HepG2 (cell line): ENCODE results near the gene WFDC11. TPM values are rescaled to one million over a fixed set of nuclear protein-coding genes. Genes with fewer than 3 reads are reported as not detected.

Experiments
- ATAC-seq: fragments of 200-7000 bp; cut with Tn5 transposase; 3 replicates; pipeline ENCODE4 v1.9.1; 2020; ENCODE audit warnings: mild to moderate bottlenecking, moderate library complexity
- BruUV-seq: library from RNA; stranded (reverse); fragments of 400-500 nt; replicated peaks from 2 replicates; lab custom pipeline; 2021; lab: Mats Ljungman, UMichigan
- CTCF ChIA-PET: fragments of 300-600 bp; formaldehyde crosslinking; extraction: SDS; loops from one replicate; lab custom pipeline; 2021; ENCODE audit warnings: low total read pairs, inconsistent platforms, low intra/inter-chr PET ratio; lab: Yijun Ruan, JAX
- POLR2A ChIA-PET: fragments of 350-600 bp; sonication (Branson Sonifier 250); formaldehyde crosslinking; loops from one replicate; lab custom pipeline; 2020; ENCODE audit warnings: antibody characterized with exemption, inconsistent platforms; lab: Yijun Ruan, JAX
- DNase-seq: peaks from one replicate; pipeline ENCODE4 v3.0.0-alpha.2; 2015; ENCODE audit warnings: low spot score
- FAIRE-seq: peaks from 3 replicates; lab custom pipeline; 2011; peaks lifted over from hg19 to GRCh38; lab: Jason Lieb, UNC
- H2AFZ ChIP-seq: one replicate; pipeline ENCODE4 v1.6.1; 2011; ENCODE audit warnings: low read length, inconsistent platforms
- H3K27ac ChIP-seq: fragments of 300-600 bp; 3 replicates; pipeline ENCODE4 v1.8.0; 2011; ENCODE audit warnings: mixed run types, mild to moderate bottlenecking, mixed read lengths, low read length, inconsistent platforms; ENCODE audit not compliant: insufficient read depth; ENCODE audit errors: extremely low read length
- H3K27me3 ChIP-seq, 2 experiments: fragments of 200-600 bp in 1 of 2; 2 replicates in 1 of 2; 3 replicates in 1 of 2; pipeline versions ENCODE4 v1.6.0 to v1.8.0; 2011; ENCODE audit warnings: low read length in 2 of 2, mild to moderate bottlenecking in 2 of 2, moderate library complexity in 2 of 2, inconsistent platforms in 1 of 2; ENCODE audit not compliant: insufficient read depth in 2 of 2, control insufficient read depth in 1 of 2
- H3K36me3 ChIP-seq, 2 experiments: fragments of 200-600 bp in 1 of 2; replicated peaks in 1 of 2; 2 replicates in 1 of 2; 3 replicates in 1 of 2; pipeline versions ENCODE4 v1.5.1 to v1.8.0; 2011; ENCODE audit warnings: low read length in 2 of 2, inconsistent platforms in 1 of 2; ENCODE audit not compliant: insufficient read depth in 2 of 2, control insufficient read depth in 1 of 2
- H3K4me1 ChIP-seq: 2 replicates; pipeline ENCODE4 v1.5.1; 2012; ENCODE audit warnings: low read length, inconsistent platforms; ENCODE audit not compliant: insufficient read depth
- H3K4me2 ChIP-seq: 2 replicates; pipeline ENCODE4 v1.6.0; 2011; ENCODE audit warnings: low read depth, low read length, inconsistent platforms
- H3K4me3 ChIP-seq, 3 experiments: fragments of 200-600 bp in 1 of 3; sonication (generic), shearing (Covaris generic) in 1 of 3; replicated peaks in 1 of 3; 2 replicates each; pipeline ENCODE4 v1.5.1; 2011 to 2016; ENCODE audit warnings: low read length in 3 of 3, inconsistent platforms in 2 of 3, low read depth in 2 of 3, mild to moderate bottlenecking in 2 of 3, control low read depth in 1 of 3, mixed read lengths in 1 of 3; ENCODE audit not compliant: insufficient read depth in 1 of 3
- H3K79me2 ChIP-seq: one replicate; pipeline ENCODE4 v1.6.1; 2011; ENCODE audit warnings: low read length, inconsistent platforms; ENCODE audit not compliant: insufficient read depth
- H3K9ac ChIP-seq: 2 replicates; pipeline ENCODE4 v1.6.0; 2011; ENCODE audit warnings: mild to moderate bottlenecking, low read depth, low read length, inconsistent platforms; ENCODE audit not compliant: insufficient read depth
- H3K9me3 ChIP-seq: 2 replicates; pipeline ENCODE4 v1.5.1; 2012; ENCODE audit warnings: mild to moderate bottlenecking, low read length
- H4K20me1 ChIP-seq: 2 replicates; pipeline ENCODE4 v1.6.0; 2011; ENCODE audit warnings: inconsistent platforms, mild to moderate bottlenecking, low read length, moderate library complexity; ENCODE audit not compliant: insufficient read depth
- CTCF ChIP-seq: sonication (generic); formaldehyde crosslinking; IDR thresholded peaks from 2 replicates; pipeline ENCODE4 v1.5.0; 2020; ENCODE audit warnings: mild to moderate bottlenecking, missing genetic modification reagents, moderate library complexity
- HOXA5 ChIP-seq: sonication (generic); formaldehyde crosslinking; IDR thresholded peaks from 2 replicates; pipeline ENCODE4 v1.4.0; 2020; ENCODE audit warnings: missing genetic modification reagents
- HOXA9 ChIP-seq: sonication (generic); formaldehyde crosslinking; IDR thresholded peaks from 2 replicates; pipeline ENCODE4 v1.8.1; 2022; ENCODE audit warnings: missing genetic modification reagents, mild to moderate bottlenecking, moderate library complexity, borderline replicate concordance
- MATR3 ChIP-seq: sonication (generic); formaldehyde crosslinking; IDR thresholded peaks from 2 replicates; pipeline ENCODE4 v1.4.0; 2020; ENCODE audit warnings: missing genetic modification reagents
- NFIC ChIP-seq: IDR thresholded peaks from 2 replicates; pipeline ENCODE4 v1.6.1; 2012; ENCODE audit warnings: mild to moderate bottlenecking, low read length, inconsistent platforms
- SRSF4 ChIP-seq: fragments of 200-400 bp; formaldehyde crosslinking; IDR thresholded peaks from one replicate; pipeline ENCODE4 v1.6.1; 2018; ENCODE audit warnings: mild to moderate bottlenecking, low read depth, low read length, moderate library complexity; ENCODE audit not compliant: poor library complexity, severe bottlenecking
- TBX3 ChIP-seq: fragments of 450-650 bp; IDR thresholded peaks from 2 replicates; pipeline ENCODE4 v1.6.1; 2017; ENCODE audit warnings: antibody characterized with exemption, mild to moderate bottlenecking, inconsistent platforms, borderline replicate concordance
- ZFP1 ChIP-seq: IDR thresholded peaks from 2 replicates; pipeline ENCODE4 v1.6.1; 2016
- ZFP37 ChIP-seq: sonication (generic); formaldehyde crosslinking; IDR thresholded peaks from 2 replicates; pipeline ENCODE4 v1.4.0; 2020; ENCODE audit warnings: missing genetic modification reagents, borderline replicate concordance
- ZHX1 ChIP-seq: sonication (generic); formaldehyde crosslinking; IDR thresholded peaks from 2 replicates; pipeline ENCODE4 v1.8.1; 2022; ENCODE audit warnings: low read depth, mild to moderate bottlenecking, missing genetic modification reagents
- ZKSCAN1 ChIP-seq: fragments of 150-350 bp; IDR thresholded peaks from 2 replicates; pipeline ENCODE4 v1.6.1; 2014; ENCODE audit warnings: low read length
- ZNF235 ChIP-seq: sonication (generic); formaldehyde crosslinking; IDR thresholded peaks from 2 replicates; pipeline ENCODE4 v1.8.1; 2023; ENCODE audit warnings: mild to moderate bottlenecking, missing genetic modification reagents, borderline replicate concordance
- ZNF331 ChIP-seq: sonication (generic); formaldehyde crosslinking; IDR thresholded peaks from 2 replicates; pipeline ENCODE4 v1.4.0; 2020; ENCODE audit warnings: missing genetic modification reagents
- ZNF343 ChIP-seq: sonication (generic); formaldehyde crosslinking; IDR thresholded peaks from 2 replicates; pipeline ENCODE4 v1.4.0; 2020; ENCODE audit warnings: mild to moderate bottlenecking, missing genetic modification reagents
- ZNF761 ChIP-seq: sonication (generic); formaldehyde crosslinking; conservative IDR thresholded peaks from 2 replicates; pipeline ENCODE4 v1.4.0; 2020; ENCODE audit warnings: mild to moderate bottlenecking, missing genetic modification reagents
- ZNF773 ChIP-seq: sonication (generic); formaldehyde crosslinking; IDR thresholded peaks from 2 replicates; pipeline ENCODE4 v1.4.0; 2020; ENCODE audit warnings: missing genetic modification reagents, borderline replicate concordance
- WGBS: methylation state at CpG from one replicate; pipeline ENCODE4 v1.1.6; 2017; ENCODE audit warnings: low lambda C conversion rate; 5-methylcytosine and 5-hydroxymethylcytosine counted together
- in situ Hi-C: cut with HindIII; loops from 2 replicates; pipeline ENCODE4 v1.10.0; 2017; ENCODE audit warnings: low pct_unique_long_range_greater_than_20kb; ENCODE audit not compliant: extremely low pct_ligation_motif_present
- intact Hi-C: fragments of 100-400 bp; cut with micrococcal nuclease; formaldehyde crosslinking; loops from one replicate; pipeline ENCODE4 v1.10.0; 2022; ENCODE audit not compliant: unreplicated experiment
- polyA plus RNA-seq, 8 experiments: library from polyadenylated mRNA; depleted of rRNA in 3 of 8; stranded (reverse) in 7 of 8; unstranded in 1 of 8; fragments of >200 nt; fragmentation: Illumina TruSeq in 4 of 8; extraction: Trizol in 4 of 8; gene quantifications; 2 replicates each; pipeline versions ENCODE4 v1.2.1 to v1.2.3, GENCODE V29; 2011 to 2016; ENCODE audit warnings: low read depth in 4 of 8, missing spikeins in 1 of 8, mixed read lengths in 1 of 8; ENCODE audit not compliant: insufficient read depth in 1 of 8
- total RNA-seq, 5 experiments: library from RNA; depleted of rRNA; stranded (reverse); fragments of >200 nt; fragmentation: Illumina TruSeq; extraction: Trizol; gene quantifications; 2 replicates each; pipeline ENCODE4 v1.2.3, GENCODE V29; 2016; ENCODE audit warnings: low read depth in 1 of 5

The WFDC11 gene
- total and polyA plus RNA-seq, 2 of the 13 experiments (the other 11 are each of a cell fraction or from before 2014, with no cell fraction given), result not detected

- no peak overlapping the region for H3K9ac ChIP-seq
- H3K9me3 ChIP-seq, result no peaks in the 10 kb centered on the region
- H3K79me2 ChIP-seq, result no peaks in the 10 kb centered on the region
- no peak overlapping the region for H3K4me2 ChIP-seq
- DNase-seq (no peak), ATAC-seq (no peak), FAIRE-seq (no peak)
- H2AFZ ChIP-seq, result no peak overlapping the region
- no peak for TF ChIP-seq ZNF761 (CRISPR knock-in tag)
- TF ChIP-seq ZKSCAN1, result no peak
- H4K20me1 ChIP-seq, result no peaks in the 10 kb centered on the region
- ChIA-PET POLR2A (no interaction called here), CTCF (no interaction called here)
- no peak overlapping the region for H3K4me3 ChIP-seq
- no peaks in the 10 kb centered on the region for H3K36me3 ChIP-seq
- no TSS peak for BruUV-seq
- in situ Hi-C loops (no loop called here), intact Hi-C loops (no loop called here)
- H3K4me1 ChIP-seq, result no peaks in the 10 kb centered on the region
- H3K27ac ChIP-seq, result no peak overlapping the region
- no peaks in the 10 kb centered on the region; a peak in 1 of 5 replicates for H3K27me3 ChIP-seq
These were observed 39.7 kb downstream of the WFDC11 start for GRCh38 chr20:45630371-45630770.

- Histone ChIP-seq H3K79me2 (no peaks in the 10 kb centered on the region), H3K9ac (no peak within 1 kb of the TSS), H3K27me3 (no peaks in the 10 kb centered on the region; a peak in 1 of 5 replicates), H3K27ac (no peak within 1 kb of the TSS), H4K20me1 (no peaks in the 10 kb centered on the region), H3K36me3 (no peaks in the 10 kb centered on the region), H3K4me1 (no peaks in the 10 kb centered on the region), H3K4me2 (no peak within 1 kb of the TSS), H3K9me3 (no peaks in the 10 kb centered on the region), H3K4me3 (no peak within 1 kb of the TSS), H2AFZ (no peak within 1 kb of the TSS)
- ATAC-seq (peak; percentile 93), DNase-seq (peak; percentile 38), FAIRE-seq (peak; percentile 80)
- in situ Hi-C loops (no loop called here), intact Hi-C loops (no loop called here)
- CTCF ChIA-PET, result no interaction called here
- POLR2A ChIA-PET, result interaction anchor here (0.9 kb wide), 1 partner anchor 12 kb away, joined by 3 read pairs; no protein-coding TSS in a partner anchor
- WGBS, result 9% methylated on average over 9 of the region's 9 CpGs
- no TSS peak for BruUV-seq
- TF ChIP-seq NFIC (no peak), HOXA9 (no peak), ZHX1 (CRISPR knock-in tag) (no peak), TBX3 (no peak), ZFP37 (CRISPR knock-in tag) (no peak), SRSF4 (no peak), ZNF773 (CRISPR knock-in tag) (no peak), ZFP1 (CRISPR knock-in tag) (no peak), ZNF331 (CRISPR knock-in tag) (no peak), HOXA5 (no peak), ZNF235 (CRISPR knock-in tag) (no peak), CTCF (CRISPR knock-in tag) (peak; percentile 76), ZNF343 (CRISPR knock-in tag) (no peak), MATR3 (CRISPR knock-in tag) (no peak)
These were observed 40.4 kb downstream of the WFDC11 start, which contains the start of gene WFDC10A for GRCh38 chr20:45629496-45630100. WFDC10A (plus strand) TSS chr20:45629739; CDS start chr20:45629814, 75 bp downstream.
